GM12878 (cell line): ENCODE data around the gene DCDC2C.

Experiments used
- BRCA1 ChIP-seq: IDR thresholded peaks from 2 replicates; pipeline ENCODE4 v1.6.1; 2011; ENCODE audit warnings: low read depth, low read length, improper control_type of control experiment
- EP300 ChIP-seq, 2 experiments: fragments of 150-350 bp in 1 of 2; IDR thresholded peaks; 2 replicates each; pipeline ENCODE4 v1.6.1; 2011 to 2012; ENCODE audit warnings: low read depth in 2 of 2, low read length in 2 of 2, borderline replicate concordance in 1 of 2, improper control_type of control experiment in 1 of 2, inconsistent platforms in 1 of 2; ENCODE audit not compliant: control insufficient read depth in 1 of 2
- MYC ChIP-seq: IDR thresholded peaks from 2 replicates; pipeline ENCODE4 v1.6.1; 2011; ENCODE audit warnings: mild to moderate bottlenecking, low read length, moderate library complexity, inconsistent platforms; ENCODE audit not compliant: insufficient read depth, insufficient replicate concordance, insufficient read length, severe bottlenecking
- NFIC ChIP-seq: IDR thresholded peaks from 2 replicates; pipeline ENCODE4 v1.6.1; 2012; ENCODE audit warnings: low read depth, mild to moderate bottlenecking, inconsistent platforms, low read length, moderate library complexity
- NR2C1 ChIP-seq: fragments of 450-650 bp; IDR thresholded peaks from 2 replicates; pipeline ENCODE4 v1.6.1; 2017; ENCODE audit warnings: antibody characterized with exemption, mild to moderate bottlenecking, moderate library complexity
- POLR2AphosphoS5 ChIP-seq: IDR thresholded peaks from 2 replicates; pipeline ENCODE4 v1.6.1; 2011; ENCODE audit warnings: mild to moderate bottlenecking, low read length, inconsistent platforms
- RAD21 ChIP-seq: IDR thresholded peaks from 2 replicates; pipeline ENCODE4 v1.6.1; 2011; ENCODE audit warnings: mild to moderate bottlenecking, low read depth, low read length, moderate library complexity; ENCODE audit not compliant: insufficient read depth
- RBBP5 ChIP-seq: fragments of 200-600 bp; sonication (generic); conservative IDR thresholded peaks from 2 replicates; pipeline ENCODE4 v1.6.1; 2016
- SMC3 ChIP-seq: IDR thresholded peaks from 2 replicates; pipeline ENCODE4 v1.6.1; 2011; ENCODE audit warnings: low read length, improper control_type of control experiment, borderline replicate concordance
- TCF12 ChIP-seq: IDR thresholded peaks from 2 replicates; pipeline ENCODE4 v1.6.1; 2011; ENCODE audit warnings: low read depth, mild to moderate bottlenecking, low read length
- TF ChIP-seq, protein P1 (sequence below), 3 experiments: IDR thresholded peaks in 2 of 3; conservative IDR thresholded peaks in 1 of 3; 2 replicates each; pipeline ENCODE4 v1.5.1; 2011; ENCODE audit warnings: low read depth in 3 of 3, low read length in 3 of 3, mild to moderate bottlenecking in 3 of 3, control low read depth in 2 of 3, moderate library complexity in 2 of 3, inconsistent platforms in 1 of 3, mixed read lengths in 1 of 3; ENCODE audit not compliant: control insufficient read depth in 2 of 3, insufficient read depth in 1 of 3; ENCODE audit errors: extremely low read depth in 1 of 3
- TF ChIP-seq, protein P2 (sequence below): IDR thresholded peaks from 2 replicates; pipeline ENCODE4 v1.6.1; 2012; ENCODE audit warnings: mild to moderate bottlenecking, low read depth, low read length
- TF ChIP-seq, protein P3 (sequence below): fragments of 450-650 bp; IDR thresholded peaks from 2 replicates; pipeline ENCODE4 v1.6.1; 2016; ENCODE audit warnings: mild to moderate bottlenecking, moderate library complexity, borderline replicate concordance

DNA sequence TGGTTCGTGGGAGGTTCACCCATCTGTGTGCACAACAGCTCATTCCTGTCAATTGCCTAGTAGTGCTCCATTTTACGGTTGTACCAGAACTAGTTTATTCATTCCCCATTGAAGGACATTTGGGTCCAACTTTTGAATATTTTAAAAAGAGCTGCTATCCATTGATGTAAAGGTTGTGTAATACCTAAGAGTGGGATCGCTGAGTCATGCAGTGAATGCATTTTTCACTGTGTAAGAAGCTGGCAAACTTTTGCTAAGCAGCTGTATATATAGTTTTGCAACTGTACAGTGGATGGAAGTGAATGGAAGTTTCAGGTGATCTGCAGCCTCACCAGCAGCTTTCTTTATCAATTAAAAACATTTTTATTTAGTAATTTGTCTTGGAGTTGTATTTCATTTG is 104.5 kb downstream of the DCDC2C start:
- TF ChIP-seq, protein P1, sequence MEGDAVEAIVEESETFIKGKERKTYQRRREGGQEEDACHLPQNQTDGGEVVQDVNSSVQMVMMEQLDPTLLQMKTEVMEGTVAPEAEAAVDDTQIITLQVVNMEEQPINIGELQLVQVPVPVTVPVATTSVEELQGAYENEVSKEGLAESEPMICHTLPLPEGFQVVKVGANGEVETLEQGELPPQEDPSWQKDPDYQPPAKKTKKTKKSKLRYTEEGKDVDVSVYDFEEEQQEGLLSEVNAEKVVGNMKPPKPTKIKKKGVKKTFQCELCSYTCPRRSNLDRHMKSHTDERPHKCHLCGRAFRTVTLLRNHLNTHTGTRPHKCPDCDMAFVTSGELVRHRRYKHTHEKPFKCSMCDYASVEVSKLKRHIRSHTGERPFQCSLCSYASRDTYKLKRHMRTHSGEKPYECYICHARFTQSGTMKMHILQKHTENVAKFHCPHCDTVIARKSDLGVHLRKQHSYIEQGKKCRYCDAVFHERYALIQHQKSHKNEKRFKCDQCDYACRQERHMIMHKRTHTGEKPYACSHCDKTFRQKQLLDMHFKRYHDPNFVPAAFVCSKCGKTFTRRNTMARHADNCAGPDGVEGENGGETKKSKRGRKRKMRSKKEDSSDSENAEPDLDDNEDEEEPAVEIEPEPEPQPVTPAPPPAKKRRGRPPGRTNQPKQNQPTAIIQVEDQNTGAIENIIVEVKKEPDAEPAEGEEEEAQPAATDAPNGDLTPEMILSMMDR (IDR thresholded peaks at IDR 0.05 in 2 of 3, conservative IDR thresholded peaks at IDR 0.05 in 1 of 3; ENCODE audit: control insufficient read depth in 2 of 3, extremely low read depth in 1 of 3, insufficient read depth in 1 of 3, low read depth in 3 of 3, low read length in 3 of 3) = no peak
- TF ChIP-seq POLR2AphosphoS5 = no peak
- TF ChIP-seq RAD21 = no peak
- no peak for TF ChIP-seq BRCA1
- no peak for TF ChIP-seq EP300 (IDR thresholded peaks at IDR 0.05; ENCODE audit: borderline replicate concordance in 1 of 2, control insufficient read depth in 1 of 2, low read depth in 2 of 2, low read length in 2 of 2)
- no peak for TF ChIP-seq RBBP5
- TF ChIP-seq, protein P2, sequence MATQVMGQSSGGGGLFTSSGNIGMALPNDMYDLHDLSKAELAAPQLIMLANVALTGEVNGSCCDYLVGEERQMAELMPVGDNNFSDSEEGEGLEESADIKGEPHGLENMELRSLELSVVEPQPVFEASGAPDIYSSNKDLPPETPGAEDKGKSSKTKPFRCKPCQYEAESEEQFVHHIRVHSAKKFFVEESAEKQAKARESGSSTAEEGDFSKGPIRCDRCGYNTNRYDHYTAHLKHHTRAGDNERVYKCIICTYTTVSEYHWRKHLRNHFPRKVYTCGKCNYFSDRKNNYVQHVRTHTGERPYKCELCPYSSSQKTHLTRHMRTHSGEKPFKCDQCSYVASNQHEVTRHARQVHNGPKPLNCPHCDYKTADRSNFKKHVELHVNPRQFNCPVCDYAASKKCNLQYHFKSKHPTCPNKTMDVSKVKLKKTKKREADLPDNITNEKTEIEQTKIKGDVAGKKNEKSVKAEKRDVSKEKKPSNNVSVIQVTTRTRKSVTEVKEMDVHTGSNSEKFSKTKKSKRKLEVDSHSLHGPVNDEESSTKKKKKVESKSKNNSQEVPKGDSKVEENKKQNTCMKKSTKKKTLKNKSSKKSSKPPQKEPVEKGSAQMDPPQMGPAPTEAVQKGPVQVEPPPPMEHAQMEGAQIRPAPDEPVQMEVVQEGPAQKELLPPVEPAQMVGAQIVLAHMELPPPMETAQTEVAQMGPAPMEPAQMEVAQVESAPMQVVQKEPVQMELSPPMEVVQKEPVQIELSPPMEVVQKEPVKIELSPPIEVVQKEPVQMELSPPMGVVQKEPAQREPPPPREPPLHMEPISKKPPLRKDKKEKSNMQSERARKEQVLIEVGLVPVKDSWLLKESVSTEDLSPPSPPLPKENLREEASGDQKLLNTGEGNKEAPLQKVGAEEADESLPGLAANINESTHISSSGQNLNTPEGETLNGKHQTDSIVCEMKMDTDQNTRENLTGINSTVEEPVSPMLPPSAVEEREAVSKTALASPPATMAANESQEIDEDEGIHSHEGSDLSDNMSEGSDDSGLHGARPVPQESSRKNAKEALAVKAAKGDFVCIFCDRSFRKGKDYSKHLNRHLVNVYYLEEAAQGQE = no peak
- TF ChIP-seq TCF12 = no peak
- TF ChIP-seq NFIC = no peak
- TF ChIP-seq NR2C1 = no peak
- no peak for TF ChIP-seq MYC
- no peak for TF ChIP-seq SMC3
- TF ChIP-seq, protein P3, sequence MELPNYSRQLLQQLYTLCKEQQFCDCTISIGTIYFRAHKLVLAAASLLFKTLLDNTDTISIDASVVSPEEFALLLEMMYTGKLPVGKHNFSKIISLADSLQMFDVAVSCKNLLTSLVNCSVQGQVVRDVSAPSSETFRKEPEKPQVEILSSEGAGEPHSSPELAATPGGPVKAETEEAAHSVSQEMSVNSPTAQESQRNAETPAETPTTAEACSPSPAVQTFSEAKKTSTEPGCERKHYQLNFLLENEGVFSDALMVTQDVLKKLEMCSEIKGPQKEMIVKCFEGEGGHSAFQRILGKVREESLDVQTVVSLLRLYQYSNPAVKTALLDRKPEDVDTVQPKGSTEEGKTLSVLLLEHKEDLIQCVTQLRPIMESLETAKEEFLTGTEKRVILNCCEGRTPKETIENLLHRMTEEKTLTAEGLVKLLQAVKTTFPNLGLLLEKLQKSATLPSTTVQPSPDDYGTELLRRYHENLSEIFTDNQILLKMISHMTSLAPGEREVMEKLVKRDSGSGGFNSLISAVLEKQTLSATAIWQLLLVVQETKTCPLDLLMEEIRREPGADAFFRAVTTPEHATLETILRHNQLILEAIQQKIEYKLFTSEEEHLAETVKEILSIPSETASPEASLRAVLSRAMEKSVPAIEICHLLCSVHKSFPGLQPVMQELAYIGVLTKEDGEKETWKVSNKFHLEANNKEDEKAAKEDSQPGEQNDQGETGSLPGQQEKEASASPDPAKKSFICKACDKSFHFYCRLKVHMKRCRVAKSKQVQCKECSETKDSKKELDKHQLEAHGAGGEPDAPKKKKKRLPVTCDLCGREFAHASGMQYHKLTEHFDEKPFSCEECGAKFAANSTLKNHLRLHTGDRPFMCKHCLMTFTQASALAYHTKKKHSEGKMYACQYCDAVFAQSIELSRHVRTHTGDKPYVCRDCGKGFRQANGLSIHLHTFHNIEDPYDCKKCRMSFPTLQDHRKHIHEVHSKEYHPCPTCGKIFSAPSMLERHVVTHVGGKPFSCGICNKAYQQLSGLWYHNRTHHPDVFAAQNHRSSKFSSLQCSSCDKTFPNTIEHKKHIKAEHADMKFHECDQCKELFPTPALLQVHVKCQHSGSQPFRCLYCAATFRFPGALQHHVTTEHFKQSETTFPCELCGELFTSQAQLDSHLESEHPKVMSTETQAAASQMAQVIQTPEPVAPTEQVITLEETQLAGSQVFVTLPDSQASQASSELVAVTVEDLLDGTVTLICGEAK = no peak
